HG03354 (cell line): ENCODE measurements around the gene FAXC.

Experiments
- ATAC-seq: cut with Tn5 transposase; IDR thresholded peaks from one replicate; pipeline ENCODE4 v1.9.1; 2021; ENCODE audit warnings: mild to moderate bottlenecking; ENCODE audit not compliant: unreplicated experiment, poor library complexity, severe bottlenecking

Gene FAXC

GRCh38 chr6:99349171-99350141 lies at the start of gene FAXC:
TSS of gene FAXC (minus strand) at chr6:99349674. CDS start at chr6:99349372, 302 bp downstream.
- ATAC-seq, result peak; percentile 57

DNA sequence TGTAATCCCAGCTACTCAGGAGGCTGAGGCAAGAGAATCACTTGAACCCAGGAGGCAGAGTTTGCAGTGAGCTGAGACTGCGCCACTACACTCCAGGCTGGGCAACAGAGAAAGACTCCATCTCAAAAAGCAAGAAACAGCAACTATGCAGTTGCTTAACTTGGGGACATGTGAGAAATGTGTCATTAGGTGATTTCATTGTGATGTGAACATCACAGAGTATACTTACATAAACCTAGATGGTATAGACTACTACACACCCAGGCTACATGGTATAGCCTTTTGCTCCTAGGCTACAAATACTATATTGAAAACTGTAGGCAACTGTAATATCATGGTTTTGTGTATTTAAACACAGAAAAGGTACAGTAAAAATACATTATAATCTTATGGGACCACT lies 47.8 kb upstream of the FAXC start:
- ATAC-seq, result no peak

DNA sequence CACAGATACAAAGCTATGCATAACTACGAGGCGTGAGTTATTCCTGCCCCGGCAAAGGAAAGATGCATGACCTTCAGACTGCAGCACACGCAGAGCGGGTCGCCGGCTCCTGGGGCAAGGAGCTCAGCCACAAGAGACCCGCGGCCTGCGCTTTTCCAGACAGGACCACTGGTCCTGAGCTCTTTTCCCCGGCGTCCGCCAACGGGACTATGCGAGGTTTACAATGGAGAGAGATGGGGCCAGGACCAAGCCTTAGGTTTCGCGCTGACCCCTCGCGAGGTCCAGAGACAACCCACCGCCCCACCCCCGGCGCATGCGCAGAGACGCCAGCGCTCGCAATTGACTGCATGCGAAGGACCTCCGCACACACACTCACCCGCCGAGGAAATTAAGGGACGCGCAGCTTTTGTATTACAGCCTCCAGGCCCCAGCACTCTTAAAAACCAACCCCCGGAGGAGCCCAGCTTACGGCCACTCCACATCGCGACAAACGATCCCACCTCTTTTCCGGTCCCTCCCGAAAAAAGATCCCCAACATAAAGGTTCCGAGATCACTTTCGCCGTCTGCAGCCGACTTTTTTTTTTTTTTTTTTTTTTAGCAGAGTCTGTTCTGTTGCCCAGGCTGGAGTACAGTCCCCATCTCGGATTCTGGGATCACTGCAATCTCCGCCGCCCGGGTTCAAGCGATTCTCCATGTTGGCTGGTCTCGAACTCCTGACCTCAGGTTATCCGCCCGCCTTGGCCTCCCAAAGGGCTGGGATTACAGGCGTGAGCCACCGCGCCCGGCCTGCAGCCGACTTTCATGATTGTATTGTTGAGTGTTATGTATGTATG lies 44.4 kb upstream of the FAXC start, which contains the start of gene COQ3:
Gene COQ3 (minus strand): TSS at position 498 of the 834 bp plus-strand sequence. CDS start 16 bp downstream, at position 482.
- ATAC-seq, result peak; percentile 88

DNA sequence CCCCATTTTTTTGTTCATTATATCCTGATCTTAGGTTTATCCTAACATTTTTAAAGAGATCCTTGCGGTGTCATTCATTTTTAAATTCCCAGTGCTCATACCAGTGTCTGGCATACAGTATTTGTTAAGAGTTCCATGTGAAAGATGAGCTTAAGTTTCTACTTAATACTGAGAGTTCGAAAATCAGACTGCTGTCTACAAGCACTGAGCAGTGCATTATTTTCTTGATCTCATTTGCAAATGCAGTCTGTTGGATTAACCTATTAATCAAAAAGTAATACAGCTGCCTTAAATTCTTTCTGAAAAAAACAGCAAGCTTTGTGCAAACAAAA lies 43.9 kb upstream of the FAXC start:
- ATAC-seq, result peak; percentile 35

GRCh38 chr6:99390896-99391295 lies 41.4 kb upstream of the FAXC start:
- no peak for ATAC-seq

GRCh38 chr6:99384507-99384906 lies 35.0 kb upstream of the FAXC start:
- no peak for ATAC-seq

- no peak for ATAC-seq
These were observed 29.2 kb upstream of the FAXC start for GRCh38 chr6:99378636-99379035.

DNA sequence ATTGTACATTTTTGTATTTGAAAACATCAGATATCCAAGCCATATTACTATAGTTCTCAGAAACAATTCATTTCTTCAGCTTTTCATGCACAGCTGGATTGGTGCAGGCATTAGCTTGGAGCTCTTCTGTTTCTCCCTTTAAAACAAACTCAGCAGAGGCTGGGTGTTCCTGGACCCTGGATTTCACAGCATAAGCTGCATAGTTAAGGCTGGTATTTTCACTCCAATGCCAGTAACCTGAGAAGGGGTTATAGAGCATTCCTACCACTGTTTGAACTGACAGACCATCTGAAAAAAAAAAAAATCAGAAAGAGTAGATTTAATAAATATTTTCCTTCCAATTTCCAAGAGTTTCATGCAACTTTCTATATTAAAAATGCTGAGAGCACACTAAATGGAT lies 20.1 kb upstream of the FAXC start:
- no peak for ATAC-seq

GRCh38 chr6:99366852-99367251 lies 17.4 kb upstream of the FAXC start:
- ATAC-seq, result no peak

GRCh38 chr6:99364026-99364425 lies 14.6 kb upstream of the FAXC start:
- peak; percentile 92 for ATAC-seq

DNA sequence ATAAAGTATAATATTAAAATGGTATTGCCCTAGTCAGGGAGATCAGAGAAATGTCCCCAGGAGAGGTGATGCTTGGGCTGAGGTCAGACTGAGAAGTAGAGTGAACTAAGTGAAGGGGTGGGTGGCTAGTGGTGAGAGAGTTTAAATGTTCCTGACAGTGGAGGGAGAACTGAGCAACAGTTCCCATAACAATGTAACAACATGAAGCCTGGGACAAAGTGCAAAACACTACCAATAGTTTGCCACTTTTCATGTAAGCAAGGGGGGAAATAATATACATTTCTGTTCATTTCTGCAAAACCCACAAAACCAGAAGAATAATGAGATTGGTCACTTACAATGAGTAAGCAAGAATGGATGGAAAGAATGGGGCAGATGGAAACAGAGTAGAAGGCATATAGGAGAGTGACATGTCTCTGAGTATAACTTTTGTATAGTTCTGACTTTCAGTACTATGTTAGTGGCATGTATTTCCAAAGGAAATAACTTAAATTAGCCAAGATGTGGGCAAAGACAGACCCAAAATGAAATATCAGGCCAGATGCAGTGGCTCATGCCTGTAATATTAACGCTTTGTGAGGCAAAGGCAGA lies 13.3 kb upstream of the FAXC start:
- ATAC-seq, result no peak

- no peak for ATAC-seq
These were observed 10.3 kb upstream of the FAXC start for GRCh38 chr6:99359800-99360199.

DNA sequence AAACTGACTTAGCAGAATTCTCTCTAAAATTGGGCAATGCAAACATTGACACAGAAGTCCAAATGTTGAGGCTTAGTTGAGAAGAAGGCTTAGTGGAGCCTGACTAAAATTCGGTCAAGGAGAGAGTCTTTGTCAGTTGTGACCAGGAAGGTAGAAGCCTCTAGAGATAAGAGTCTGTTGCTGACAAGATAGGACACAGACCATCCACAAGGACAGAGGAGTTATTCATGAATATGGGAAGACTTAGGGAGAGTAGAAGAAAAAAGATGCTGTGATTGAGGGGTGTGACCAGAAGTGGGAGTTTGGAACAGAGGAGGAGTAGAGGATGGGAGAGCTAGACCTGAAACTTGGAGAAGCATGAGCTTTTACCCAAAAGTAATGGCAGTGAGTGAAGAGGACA lies 7.2 kb upstream of the FAXC start:
- no peak for ATAC-seq

DNA sequence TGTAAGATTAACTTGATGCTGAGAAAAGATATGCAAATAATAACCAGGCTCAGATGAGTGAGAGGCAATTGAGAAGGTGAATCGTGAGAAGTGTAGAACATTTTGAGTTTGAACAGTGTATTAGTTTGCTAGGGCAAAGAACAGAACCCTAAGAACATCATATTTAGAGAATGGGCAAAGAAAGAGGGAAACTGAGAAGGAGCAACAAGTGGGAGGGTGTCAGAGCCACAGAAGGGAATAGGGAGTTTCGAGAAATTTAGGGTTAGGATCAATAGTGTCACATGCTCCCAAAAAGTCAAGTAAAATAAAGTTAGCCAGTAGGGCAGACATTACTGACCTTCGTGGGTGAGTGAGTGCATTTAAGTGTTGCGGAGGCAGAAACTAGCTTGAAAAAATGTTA lies 5.5 kb upstream of the FAXC start:
- ATAC-seq, result no peak

DNA sequence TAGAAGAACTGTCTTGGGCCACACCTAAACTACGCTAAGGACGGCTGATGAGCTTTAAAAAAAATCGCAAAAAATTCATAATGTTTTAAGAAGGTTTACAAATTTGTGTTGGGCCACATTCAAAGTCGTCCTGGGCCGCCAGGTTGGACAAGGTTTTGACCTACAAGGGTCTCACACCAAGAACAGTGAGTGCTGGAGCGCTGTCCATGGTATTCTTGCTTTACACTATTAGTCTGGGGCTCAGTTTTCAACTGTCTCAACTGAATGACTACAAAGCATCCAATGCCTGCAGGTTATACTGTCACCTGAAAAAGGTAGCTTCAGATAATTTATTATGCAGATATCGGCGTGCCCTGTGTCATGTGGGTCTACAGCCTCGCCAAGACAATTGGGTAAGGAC lies 3.7 kb upstream of the FAXC start:
- ATAC-seq, result no peak

GRCh38 chr6:99350573-99350972 lies 1.1 kb upstream of the FAXC start:
- no peak for ATAC-seq

DNA sequence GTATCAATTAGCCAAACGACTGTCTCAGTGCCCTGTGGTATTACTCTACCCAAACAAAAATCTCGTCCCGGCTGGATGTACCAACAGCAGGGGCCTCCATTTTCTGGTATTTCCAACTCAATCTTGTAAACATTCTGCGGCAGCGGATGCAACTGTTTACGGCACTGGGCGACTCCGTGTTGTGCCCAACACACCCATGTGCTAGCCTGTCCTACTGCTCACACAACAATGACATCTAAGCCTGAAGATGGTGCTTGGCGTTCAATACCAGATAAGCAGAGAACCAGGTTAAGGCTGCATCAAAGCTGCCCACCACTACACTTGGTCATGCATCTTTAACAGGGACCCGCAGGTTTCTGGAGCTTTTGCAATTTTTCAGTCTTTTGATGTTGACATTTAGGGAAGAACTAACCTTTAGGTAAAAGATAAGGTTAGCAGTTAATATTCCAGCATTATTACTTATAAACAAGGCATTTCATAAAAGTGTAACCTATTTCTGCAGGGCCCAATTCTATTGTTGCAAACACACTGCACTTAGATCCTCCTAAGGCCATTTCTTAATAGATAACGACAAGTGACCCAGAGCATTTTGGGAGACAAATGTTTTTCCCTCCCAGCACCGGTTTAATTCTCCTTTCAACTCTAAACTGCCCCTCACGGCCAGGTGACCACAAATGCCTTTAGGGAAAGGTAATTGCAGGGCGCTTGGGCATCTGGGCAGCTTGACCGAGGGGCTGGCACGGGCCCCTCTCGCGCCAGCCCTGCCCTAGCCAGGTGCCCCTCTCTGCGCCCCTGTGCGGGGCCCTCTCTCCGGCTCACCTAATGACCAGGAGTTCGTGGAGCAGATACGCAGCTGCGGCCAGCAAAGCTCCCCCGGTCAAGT lies 945 bp downstream of the FAXC start:
- no peak for ATAC-seq

DNA sequence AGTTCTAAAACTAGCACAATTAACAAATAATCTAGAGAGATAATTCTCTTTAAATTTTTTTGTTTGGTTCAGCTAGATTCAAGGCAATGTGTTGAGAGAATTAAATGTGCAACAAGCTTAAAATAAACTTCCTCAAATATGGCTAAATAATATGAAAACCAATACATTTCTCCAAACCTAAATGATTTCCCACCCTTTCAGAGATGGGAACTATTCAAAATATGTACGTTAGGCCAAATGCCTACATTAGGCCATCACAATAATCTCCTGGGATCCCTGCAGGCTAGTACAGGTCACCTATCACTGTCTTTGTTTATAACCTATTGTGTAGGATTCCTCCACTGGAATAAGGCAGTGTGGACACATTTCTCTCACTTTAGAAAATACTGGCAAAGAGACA lies 1.7 kb downstream of the FAXC start:
- ATAC-seq, result no peak

DNA sequence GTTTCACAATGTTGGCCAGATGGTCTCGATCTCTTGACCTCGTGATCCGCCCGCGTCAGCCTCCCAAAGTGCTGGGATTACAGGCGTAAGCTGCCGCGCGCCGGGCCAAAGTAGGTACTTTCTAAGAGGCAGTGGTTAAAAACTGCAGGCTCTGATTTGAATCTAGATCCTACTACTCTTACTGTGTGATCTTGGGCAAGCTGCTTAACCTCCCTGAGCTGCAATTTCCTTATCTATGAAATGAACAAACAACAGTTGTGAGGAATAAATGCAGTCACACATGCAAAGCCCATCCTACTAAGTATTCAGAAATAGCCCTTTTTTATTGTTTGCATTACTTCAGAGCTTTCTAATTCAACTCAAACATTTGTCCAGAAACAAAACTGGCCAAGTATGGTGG lies 2.9 kb downstream of the FAXC start:
- no peak for ATAC-seq
